Activated naive CD8-positive, alpha-beta T cell treated with anti-CD3 and anti-CD28 coated beads, Interleukin-2, amount 50 U/mL, for 24 hours (primary cell): Measurements from ENCODE around the gene CEPT1.
A peak's percentile ranks its signal among the peaks of the same experiment; 100 is the strongest.

Source experiments
- ATAC-seq: fragments of 150-1000 bp; cut with Tn5 transposase; one replicate; pipeline ENCODE4 v1.10.0; 2021
- DNase-seq: peaks from one replicate; pipeline ENCODE4 v3.0.0; 2021
- H3K27ac Mint-ChIP-seq: one replicate; pipeline ENCODE4 v1.8.0; 2021; ENCODE audit warnings: mild to moderate bottlenecking, mixed read lengths
- H3K27me3 Mint-ChIP-seq: one replicate; pipeline ENCODE4 v1.8.0; 2021; ENCODE audit warnings: mixed read lengths
- H3K36me3 Mint-ChIP-seq: one replicate; pipeline ENCODE4 v1.8.0; 2021; ENCODE audit warnings: low read depth, mixed read lengths
- H3K4me1 Mint-ChIP-seq: one replicate; pipeline ENCODE4 v1.8.0; 2021; ENCODE audit warnings: mixed read lengths
- H3K4me3 Mint-ChIP-seq: one replicate; pipeline ENCODE4 v1.8.0; 2021; ENCODE audit warnings: mild to moderate bottlenecking, moderate library complexity, mixed read lengths
- H3K9me3 Mint-ChIP-seq: one replicate; pipeline ENCODE4 v1.8.0; 2021; ENCODE audit warnings: mixed read lengths

The CEPT1 gene

GRCh38 chr1:111163363-111163762 is 23.3 kb downstream of the CEPT1 start:
- no peak for DNase-seq
- ATAC-seq = no peak
- no peak overlapping the region for H3K27ac Mint-ChIP-seq
- no peaks in the 10 kb centered on the region for H3K9me3 Mint-ChIP-seq
- H3K36me3 Mint-ChIP-seq = peaks cover 25% of the 10 kb centered on the region
- no peak overlapping the region for H3K4me3 Mint-ChIP-seq
- peaks cover 3% of the 10 kb centered on the region for H3K4me1 Mint-ChIP-seq
- no peaks in the 10 kb centered on the region for H3K27me3 Mint-ChIP-seq

- Mint-ChIP-seq H3K4me3 (no peak overlapping the region), H3K9me3 (no peaks in the 10 kb centered on the region), H3K36me3 (peaks cover 22% of the 10 kb centered on the region), H3K4me1 (peaks cover 1% of the 10 kb centered on the region), H3K27me3 (no peaks in the 10 kb centered on the region), H3K27ac (no peak overlapping the region)
- no peak for DNase-seq
- ATAC-seq = no peak
Measured at GRCh38 chr1:111164151-111164550, 24.1 kb downstream of the CEPT1 start.

GRCh38 chr1:111172463-111172862 is 32.4 kb downstream of the CEPT1 start:
- Mint-ChIP-seq H3K9me3 (no peaks in the 10 kb centered on the region), H3K27ac (no peak overlapping the region)

GRCh38 chr1:111174070-111174469 is 34.0 kb downstream of the CEPT1 start:
- ATAC-seq (no peak), DNase-seq (no peak)
- no peaks in the 10 kb centered on the region for H3K9me3 Mint-ChIP-seq
- no peak overlapping the region for H3K4me3 Mint-ChIP-seq
- H3K36me3 Mint-ChIP-seq = peaks cover 31% of the 10 kb centered on the region
- H3K4me1 Mint-ChIP-seq = peaks cover 15% of the 10 kb centered on the region
- H3K27me3 Mint-ChIP-seq = no peaks in the 10 kb centered on the region
- H3K27ac Mint-ChIP-seq = no peak overlapping the region

More at GRCh38 chr1:111172463-111172862, 32.4 kb downstream of the CEPT1 start:
- no peaks in the 10 kb centered on the region for H3K27me3 Mint-ChIP-seq
- H3K4me1 Mint-ChIP-seq = peaks cover 15% of the 10 kb centered on the region
- ATAC-seq (no peak), DNase-seq (no peak)
- peaks cover 34% of the 10 kb centered on the region for H3K36me3 Mint-ChIP-seq
- no peak overlapping the region for H3K4me3 Mint-ChIP-seq

GRCh38 chr1:111175349-111175748 is 35.3 kb downstream of the CEPT1 start:
- Mint-ChIP-seq H3K27ac (no peak overlapping the region), H3K4me3 (no peak overlapping the region), H3K36me3 (peaks cover 39% of the 10 kb centered on the region), H3K9me3 (no peaks in the 10 kb centered on the region), H3K27me3 (no peaks in the 10 kb centered on the region), H3K4me1 (peaks cover 22% of the 10 kb centered on the region)
- no peak for DNase-seq
- no peak for ATAC-seq

- Mint-ChIP-seq H3K27ac (no peak overlapping the region), H3K27me3 (no peaks in the 10 kb centered on the region), H3K4me3 (no peak overlapping the region), H3K9me3 (no peaks in the 10 kb centered on the region), H3K4me1 (peaks cover 22% of the 10 kb centered on the region), H3K36me3 (peaks cover 45% of the 10 kb centered on the region)
- ATAC-seq = no peak
- DNase-seq = no peak
Measured at GRCh38 chr1:111176678-111177077, 36.7 kb downstream of the CEPT1 start.

GRCh38 chr1:111179968-111180533 is 40.0 kb downstream of the CEPT1 start:
- H3K9me3 Mint-ChIP-seq = no peaks in the 10 kb centered on the region
- H3K4me3 Mint-ChIP-seq = no peak overlapping the region
- peaks cover 50% of the 10 kb centered on the region for H3K36me3 Mint-ChIP-seq
- no peak for DNase-seq
- no peak for ATAC-seq
- H3K27ac Mint-ChIP-seq = peak overlapping the region; percentile 27
- H3K4me1 Mint-ChIP-seq = peaks cover 27% of the 10 kb centered on the region
- no peaks in the 10 kb centered on the region for H3K27me3 Mint-ChIP-seq

GRCh38 chr1:111182052-111182451 is 42.0 kb downstream of the CEPT1 start:
- peaks cover 63% of the 10 kb centered on the region for H3K36me3 Mint-ChIP-seq
- no peaks in the 10 kb centered on the region for H3K9me3 Mint-ChIP-seq
- DNase-seq (no peak), ATAC-seq (no peak)
- no peaks in the 10 kb centered on the region for H3K27me3 Mint-ChIP-seq
- H3K4me3 Mint-ChIP-seq = no peak overlapping the region
- H3K27ac Mint-ChIP-seq = no peak overlapping the region
- H3K4me1 Mint-ChIP-seq = peaks cover 38% of the 10 kb centered on the region

GRCh38 chr1:111183308-111184069 is 43.5 kb downstream of the CEPT1 start:
- peaks cover 48% of the 10 kb centered on the region for H3K4me1 Mint-ChIP-seq
- H3K4me3 Mint-ChIP-seq = no peak overlapping the region
- no peaks in the 10 kb centered on the region for H3K9me3 Mint-ChIP-seq
- H3K36me3 Mint-ChIP-seq = peaks cover 74% of the 10 kb centered on the region
- H3K27me3 Mint-ChIP-seq = no peaks in the 10 kb centered on the region
- ATAC-seq = peak; percentile 33
- H3K27ac Mint-ChIP-seq = peak overlapping the region; percentile 53
- no peak for DNase-seq

GRCh38 chr1:111184663-111185062 is 44.6 kb downstream of the CEPT1 start:
- Mint-ChIP-seq H3K9me3 (no peaks in the 10 kb centered on the region), H3K4me1 (peaks cover 53% of the 10 kb centered on the region), H3K27ac (peak overlapping the region; percentile 53), H3K4me3 (no peak overlapping the region), H3K36me3 (peaks cover 78% of the 10 kb centered on the region), H3K27me3 (no peaks in the 10 kb centered on the region)
- ATAC-seq = no peak
- no peak for DNase-seq

- Mint-ChIP-seq H3K27me3 (no peaks in the 10 kb centered on the region), H3K4me3 (no peak overlapping the region), H3K27ac (peak overlapping the region; percentile 95), H3K36me3 (peaks cover 97% of the 10 kb centered on the region), H3K4me1 (peaks cover 81% of the 10 kb centered on the region), H3K9me3 (no peaks in the 10 kb centered on the region)
- ATAC-seq (no peak), DNase-seq (no peak)
Measured at GRCh38 chr1:111190931-111191451, 51.0 kb downstream of the CEPT1 start.

- Mint-ChIP-seq H3K4me1 (peaks cover 86% of the 10 kb centered on the region), H3K27me3 (no peaks in the 10 kb centered on the region), H3K9me3 (no peaks in the 10 kb centered on the region), H3K4me3 (no peak overlapping the region), H3K36me3 (peaks cover 97% of the 10 kb centered on the region), H3K27ac (peak overlapping the region; percentile 95)
- no peak for DNase-seq
- ATAC-seq = no peak
Measured at GRCh38 chr1:111191496-111191895, 51.5 kb downstream of the CEPT1 start.

GRCh38 chr1:111192074-111192473 is 52.1 kb downstream of the CEPT1 start:
- H3K4me1 Mint-ChIP-seq = peaks cover 88% of the 10 kb centered on the region
- no peaks in the 10 kb centered on the region for H3K9me3 Mint-ChIP-seq
- peaks cover 97% of the 10 kb centered on the region for H3K36me3 Mint-ChIP-seq
- H3K4me3 Mint-ChIP-seq = peak overlapping the region; percentile 96
- no peaks in the 10 kb centered on the region for H3K27me3 Mint-ChIP-seq
- DNase-seq (no peak), ATAC-seq (no peak)
- H3K27ac Mint-ChIP-seq = peak overlapping the region; percentile 95

- Mint-ChIP-seq H3K4me1 (peaks cover 92% of the 10 kb centered on the region), H3K27ac (peak overlapping the region; percentile 95), H3K4me3 (peak overlapping the region; percentile 96), H3K36me3 (peaks cover 98% of the 10 kb centered on the region), H3K27me3 (no peaks in the 10 kb centered on the region), H3K9me3 (no peaks in the 10 kb centered on the region)
- no peak for DNase-seq
- ATAC-seq = no peak
Measured at GRCh38 chr1:111192658-111193519, 52.9 kb downstream of the CEPT1 start.
